Inflammatory macrophage treated with lipopolysaccharide for 1 hour (primary cell): Measurements from ENCODE around the gene ANKRD11.
"Not testable (repeated sequence)": the region's sequence is repeated elsewhere in the genome, so short reads cannot be mapped to it uniquely, and the experiment has no call there.

ENCODE experiments used
- DNase-seq, 2 donors: peaks; one replicate each; pipeline ENCODE4 v3.0.0-alpha.2; 2020 to 2022

ANKRD11 gene

GRCh38 chr16:89248196-89248982, 242.0 kb downstream of the ANKRD11 start:
- DNase-seq: no peak

- peak in 1 of 2 donors; percentile 10 for DNase-seq
These were observed 242.7 kb downstream of the ANKRD11 start for GRCh38 chr16:89247734-89248075.

- peak; percentile 74 to 97 for DNase-seq
These were observed 243.2 kb downstream of the ANKRD11 start for GRCh38 chr16:89246903-89247733.

- DNase-seq: no peak
These were observed 243.9 kb downstream of the ANKRD11 start for GRCh38 chr16:89246383-89246902.

GRCh38 chr16:89244754-89245153, 245.6 kb downstream of the ANKRD11 start:
- DNase-seq: no peak

GRCh38 chr16:89244264-89244663, 246.1 kb downstream of the ANKRD11 start:
- not testable (repeated sequence) for DNase-seq

- DNase-seq: no peak
These were observed 246.7 kb downstream of the ANKRD11 start for GRCh38 chr16:89243664-89244063.

- no peak for DNase-seq
These were observed 247.6 kb downstream of the ANKRD11 start for GRCh38 chr16:89242795-89243200.

GRCh38 chr16:89241187-89242007, 249.0 kb downstream of the ANKRD11 start:
- peak; percentile 47 to 51 for DNase-seq

- DNase-seq: no peak
These were observed 252.6 kb downstream of the ANKRD11 start for GRCh38 chr16:89237733-89238132.

- peak; percentile 29 to 48 for DNase-seq
These were observed 256.5 kb downstream of the ANKRD11 start for GRCh38 chr16:89233678-89234490.

- no peak for DNase-seq
These were observed 258.3 kb downstream of the ANKRD11 start for GRCh38 chr16:89232107-89232506.

- DNase-seq: no peak
These were observed 260.1 kb downstream of the ANKRD11 start for GRCh38 chr16:89230255-89230654.

- no peak for DNase-seq
These were observed 265.7 kb downstream of the ANKRD11 start for GRCh38 chr16:89224665-89225064.

- DNase-seq: no peak
These were observed 267.4 kb downstream of the ANKRD11 start for GRCh38 chr16:89222931-89223330.

- DNase-seq: no peak
These were observed 268.8 kb downstream of the ANKRD11 start for GRCh38 chr16:89221604-89222003.

GRCh38 chr16:89219365-89219764, 271.0 kb downstream of the ANKRD11 start:
- no peak for DNase-seq
